Ecto neural progenitor cell (in vitro differentiated cells): ENCODE data around the gene ISX.

Source experiments
- DNase-seq: peaks from one replicate; pipeline ENCODE4 v3.0.0-alpha.2; 2018; ENCODE audit warnings: low spot score

ISX gene

DNA sequence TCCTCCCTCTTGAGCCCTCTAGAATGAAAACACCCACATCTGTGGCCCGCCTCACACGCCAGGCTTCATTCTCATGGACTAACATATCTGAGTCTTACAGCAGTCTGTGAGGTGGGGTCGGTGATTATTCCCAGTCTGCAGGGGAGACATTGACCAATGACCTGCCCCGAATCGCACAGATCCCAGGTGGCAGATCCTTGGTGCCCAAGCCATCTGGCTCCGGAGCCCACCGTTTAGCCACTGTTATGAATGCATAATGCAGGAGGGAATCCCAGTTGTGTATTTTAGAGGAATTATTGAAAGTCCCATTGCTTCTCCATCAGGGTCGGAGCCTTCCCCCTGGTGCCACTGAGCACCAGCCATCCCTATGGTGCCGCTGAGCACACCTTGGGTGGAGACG, 47.4 kb downstream of the ISX start:
- no peak for DNase-seq

DNA sequence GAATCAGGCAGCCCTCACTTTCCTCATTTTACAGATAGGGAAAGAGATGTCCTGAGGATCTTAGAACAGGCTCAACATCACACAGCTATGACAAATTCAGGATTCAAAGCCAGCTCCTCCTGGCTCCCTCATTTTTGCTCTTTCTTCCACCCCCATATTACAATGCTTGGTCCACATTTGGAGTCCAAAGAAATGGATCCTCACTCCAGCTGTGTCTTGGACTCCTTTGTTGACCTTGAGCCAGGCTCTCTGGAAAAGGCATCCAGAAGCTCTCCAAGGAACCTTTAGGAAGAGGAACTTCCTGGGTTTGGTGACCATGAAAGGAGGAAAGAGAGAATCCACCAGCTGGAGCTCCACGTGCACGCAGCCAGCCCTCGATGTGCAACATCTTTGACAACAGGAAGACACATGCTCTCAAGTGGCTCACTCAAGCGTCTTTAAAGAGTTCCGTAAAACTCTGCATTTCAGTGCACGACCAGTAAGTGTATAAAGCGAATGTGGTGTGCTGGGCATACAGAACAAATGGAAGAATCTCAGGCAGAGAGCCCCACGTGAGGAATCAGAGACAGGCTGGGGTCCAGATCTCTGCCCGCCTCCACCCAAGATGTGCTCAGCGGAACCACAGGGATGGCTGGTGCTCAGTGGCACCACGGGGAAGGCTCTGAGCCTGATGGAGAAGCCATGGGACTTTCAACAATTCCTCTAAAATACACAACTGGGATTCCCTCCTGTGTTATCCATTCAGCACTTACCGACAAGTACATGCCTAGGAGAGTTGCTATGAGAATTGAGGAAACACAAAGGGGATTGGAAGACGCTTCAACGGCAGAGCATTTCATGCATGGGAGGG, 48.4 kb downstream of the ISX start:
- no peak for DNase-seq

DNA sequence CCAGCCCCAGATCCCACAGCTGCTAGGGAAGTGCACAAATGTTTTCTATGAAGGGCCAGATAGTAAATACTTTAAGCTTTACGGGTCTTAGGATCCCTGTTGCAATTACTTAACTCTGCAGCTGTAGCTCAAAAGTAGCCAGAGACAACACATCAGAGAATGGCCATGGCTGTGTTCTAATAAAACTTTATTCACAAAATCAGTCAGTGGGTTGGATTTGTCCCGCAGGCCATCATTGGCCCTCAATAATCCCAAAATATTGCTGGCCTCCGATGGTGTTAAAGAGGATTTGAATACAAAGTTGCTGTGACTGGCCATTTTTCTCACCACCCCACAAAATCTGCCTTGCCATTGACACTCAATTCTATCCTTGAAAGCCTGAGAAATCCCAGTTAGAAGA, 49.6 kb downstream of the ISX start:
- DNase-seq, result no peak

DNA sequence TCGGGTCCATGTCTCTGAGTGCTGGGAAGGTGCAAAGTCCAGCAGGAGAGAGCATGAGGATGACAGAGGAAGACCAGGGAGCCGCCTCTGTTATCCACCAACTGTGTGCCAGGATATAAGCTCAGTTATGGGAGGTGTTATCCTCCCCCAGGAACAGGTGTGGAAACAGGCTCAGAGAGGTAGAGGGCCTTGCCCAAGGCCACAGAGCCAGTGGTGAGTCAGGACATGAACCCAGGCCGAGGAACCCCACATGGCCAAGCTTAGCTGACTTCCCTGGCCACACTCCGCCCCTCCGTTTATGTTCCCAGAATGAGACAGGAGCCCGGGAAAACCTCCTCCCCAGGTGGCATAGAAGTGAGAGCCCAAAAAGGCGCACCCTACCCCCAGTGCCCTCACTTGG, 50.3 kb downstream of the ISX start:
- no peak for DNase-seq

DNA sequence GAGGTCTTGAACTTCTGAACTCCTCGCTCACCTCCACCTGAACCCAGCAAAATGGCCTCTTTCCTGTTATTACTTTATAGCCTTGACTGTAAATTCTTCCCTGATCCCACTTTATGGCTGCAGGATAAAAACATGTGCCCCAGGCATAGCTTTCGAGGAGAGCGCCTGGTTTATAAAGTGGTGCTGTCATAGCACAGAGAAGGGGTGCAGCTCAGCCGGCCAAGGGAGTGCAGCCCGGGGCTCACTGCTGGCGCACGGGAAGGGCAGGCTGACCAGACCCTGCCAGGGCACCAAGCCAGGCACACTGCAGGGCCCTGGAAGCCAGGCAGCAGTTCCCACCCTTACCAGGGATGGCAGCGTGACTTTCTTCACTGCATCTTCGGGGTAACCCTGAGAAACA, 50.9 kb downstream of the ISX start:
- DNase-seq, result no peak

DNA sequence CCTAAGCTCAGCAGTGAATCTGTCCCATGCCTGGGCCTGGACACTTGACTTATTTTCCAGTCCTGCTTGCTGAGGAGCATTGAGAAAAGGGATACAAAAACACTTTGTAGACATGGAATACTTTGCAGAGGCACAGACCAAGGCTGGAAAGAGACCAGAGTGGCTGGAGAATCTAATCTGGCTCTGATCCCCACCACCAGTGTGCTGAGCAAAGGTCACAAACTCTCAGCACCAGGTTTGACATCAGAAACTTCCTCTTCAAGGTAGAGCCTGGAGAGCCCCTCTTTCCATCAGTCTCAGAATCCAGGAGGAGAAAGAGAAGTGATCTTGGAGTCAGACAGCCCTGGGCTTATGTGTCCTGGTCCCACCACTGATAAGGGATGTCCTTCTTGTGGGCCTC, 53.5 kb downstream of the ISX start:
- no peak for DNase-seq

DNA sequence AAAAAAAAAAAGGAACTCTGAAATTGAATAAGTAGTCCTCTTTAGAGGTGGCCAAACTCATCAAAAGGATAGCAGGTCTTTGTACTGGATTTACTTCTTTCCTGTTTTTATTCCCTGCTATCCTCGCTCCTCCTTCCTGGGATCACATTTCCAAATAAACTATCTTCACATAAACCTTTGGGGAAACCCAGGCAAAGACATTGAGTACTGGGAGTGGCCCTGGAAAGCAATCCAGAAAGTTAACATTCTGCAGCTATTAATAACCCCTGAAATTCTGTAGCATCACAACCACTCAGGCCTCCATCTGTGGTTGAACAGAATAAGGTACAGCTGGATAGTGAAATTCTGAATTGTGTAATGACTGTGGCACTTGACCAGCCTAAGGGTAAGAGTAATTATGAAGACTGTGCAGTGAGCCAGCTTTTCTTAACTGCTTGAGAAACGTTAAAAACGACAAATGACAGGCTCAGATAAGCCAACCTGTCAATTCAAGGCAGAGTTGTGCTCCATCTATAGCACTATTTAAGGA, 58.8 kb downstream of the ISX start:
- DNase-seq, result no peak

DNA sequence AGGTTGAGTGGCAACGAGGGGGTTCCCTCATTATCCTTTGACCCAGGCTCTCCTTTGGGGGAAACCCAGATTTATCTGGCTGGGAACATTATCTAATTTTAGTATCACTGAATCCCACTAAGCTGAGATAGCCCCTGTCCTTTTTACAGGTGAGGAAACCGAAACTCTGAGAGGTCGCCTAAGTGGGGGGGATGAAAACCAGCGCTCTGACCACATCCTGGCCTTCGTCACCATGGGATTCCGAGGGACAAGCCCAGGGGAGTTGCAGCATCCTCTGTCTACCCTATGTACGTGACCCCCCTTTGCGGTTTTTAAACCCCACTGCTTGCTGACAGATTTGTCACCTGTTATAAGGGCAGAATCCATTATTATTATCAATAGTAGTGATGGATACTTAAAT, 61.0 kb downstream of the ISX start:
- DNase-seq, result no peak

DNA sequence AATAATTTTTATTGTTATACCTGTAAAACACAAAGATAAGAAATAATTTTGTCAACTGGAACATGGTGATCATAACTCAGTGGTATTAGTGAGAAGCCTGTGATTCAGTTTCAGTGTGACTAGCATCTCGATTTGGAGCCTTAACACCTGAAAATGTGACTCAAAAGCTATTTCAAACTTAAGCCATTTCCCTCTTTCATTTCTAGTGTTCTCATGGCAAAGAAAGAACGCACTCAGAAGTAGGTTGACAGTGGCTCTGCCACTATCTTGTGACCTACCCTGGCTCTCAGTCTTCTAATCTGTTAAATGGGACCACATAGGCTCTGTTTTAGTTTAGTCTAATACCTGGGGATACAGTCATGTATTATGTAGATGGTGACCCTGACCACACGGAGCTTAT, 62.7 kb downstream of the ISX start:
- DNase-seq, result no peak

DNA sequence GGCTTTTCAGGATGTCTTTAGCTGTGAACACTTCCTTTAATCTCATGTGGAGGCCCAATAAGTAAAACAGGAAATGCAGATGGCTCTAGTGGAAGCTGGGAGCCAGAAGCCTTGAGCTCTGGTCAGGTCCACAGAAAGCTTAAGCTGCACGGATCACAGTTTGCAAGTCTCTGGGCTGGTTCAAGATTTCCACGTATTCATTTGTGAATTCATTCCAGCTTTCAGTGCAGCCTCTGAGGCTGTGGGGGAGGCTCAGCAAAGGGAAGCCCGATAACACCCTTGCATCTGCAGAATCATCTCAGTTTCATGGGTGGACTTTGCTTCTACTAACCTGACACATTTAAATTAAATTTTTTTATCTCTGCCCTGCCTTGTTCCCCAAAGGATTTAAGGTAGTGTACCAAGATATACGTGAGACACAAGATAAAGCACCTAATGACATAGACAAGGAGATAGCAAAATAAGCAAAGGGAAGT, 65.6 kb downstream of the ISX start:
- DNase-seq, result no peak

DNA sequence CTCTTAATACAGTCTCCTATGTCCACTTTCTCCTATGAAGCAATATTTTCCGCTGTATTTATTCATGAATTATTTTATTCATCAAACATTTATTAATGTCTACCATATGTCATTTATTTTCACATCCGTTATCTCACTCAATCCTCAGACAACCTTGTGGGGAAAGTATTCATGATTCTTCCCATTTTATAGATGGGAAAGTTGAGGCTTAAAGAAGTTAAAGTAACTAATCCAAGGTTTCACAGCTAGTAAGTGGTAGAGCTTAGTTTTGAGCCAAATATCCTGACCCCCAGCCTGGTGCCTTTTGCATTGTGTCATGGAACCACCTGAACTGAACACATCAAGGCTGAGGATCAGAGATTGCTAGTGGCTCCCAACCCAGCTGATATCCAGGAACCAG, 66.6 kb downstream of the ISX start:
- DNase-seq, result no peak

DNA sequence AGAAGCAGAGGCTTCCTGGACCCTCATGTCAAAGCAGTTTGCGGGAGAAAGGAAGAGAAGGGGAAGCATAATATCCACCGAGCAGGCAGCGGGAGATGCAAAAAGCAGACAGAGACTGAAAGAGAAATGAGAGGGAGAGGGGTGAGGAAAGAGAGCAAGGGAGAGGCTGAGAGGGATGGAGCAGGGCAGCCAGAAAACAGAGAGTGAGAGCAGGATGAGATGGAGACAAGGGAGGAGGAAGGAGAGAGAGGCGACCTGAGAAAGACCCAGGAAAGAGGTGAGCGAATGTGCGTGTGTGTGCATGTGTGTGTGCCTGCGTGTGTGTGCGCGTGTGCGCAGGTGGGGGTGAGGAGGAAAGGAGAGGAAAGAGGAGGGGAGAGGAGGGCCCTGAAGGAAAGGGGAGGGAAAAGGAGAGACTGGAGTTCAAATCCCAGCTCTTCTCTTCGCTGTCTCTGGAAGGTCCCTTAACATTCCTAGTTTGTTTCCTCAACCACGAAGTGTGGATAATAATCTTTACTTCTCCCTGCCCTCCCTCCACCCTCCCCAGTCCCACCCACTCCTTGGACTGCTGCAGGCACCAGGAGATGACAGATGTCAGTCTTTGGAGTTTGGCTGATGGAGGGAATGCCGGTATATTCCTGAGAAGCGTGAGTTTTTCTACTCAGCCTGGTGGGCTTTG, 67.9 kb downstream of the ISX start:
- DNase-seq, result no peak

DNA sequence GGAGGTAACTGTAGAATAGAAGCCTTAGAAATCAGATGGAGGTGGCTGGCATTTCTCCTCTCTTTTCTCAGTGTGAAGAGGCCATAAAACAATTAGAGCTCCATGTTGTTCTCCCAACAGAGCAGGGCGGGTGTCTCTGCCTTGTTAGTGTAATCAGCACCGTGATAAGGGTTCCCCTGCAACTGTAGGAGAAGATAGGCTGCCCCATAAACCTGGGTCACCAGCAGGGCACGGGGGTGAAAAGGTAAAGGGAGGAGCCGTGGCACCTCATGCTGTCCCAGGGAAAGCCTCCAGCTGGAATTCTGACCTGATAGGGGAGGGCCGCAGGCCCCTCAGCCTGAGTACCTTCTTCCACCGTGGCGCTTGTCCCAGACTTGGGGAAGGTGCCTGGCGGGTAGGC, 68.7 kb downstream of the ISX start:
- no peak for DNase-seq

DNA sequence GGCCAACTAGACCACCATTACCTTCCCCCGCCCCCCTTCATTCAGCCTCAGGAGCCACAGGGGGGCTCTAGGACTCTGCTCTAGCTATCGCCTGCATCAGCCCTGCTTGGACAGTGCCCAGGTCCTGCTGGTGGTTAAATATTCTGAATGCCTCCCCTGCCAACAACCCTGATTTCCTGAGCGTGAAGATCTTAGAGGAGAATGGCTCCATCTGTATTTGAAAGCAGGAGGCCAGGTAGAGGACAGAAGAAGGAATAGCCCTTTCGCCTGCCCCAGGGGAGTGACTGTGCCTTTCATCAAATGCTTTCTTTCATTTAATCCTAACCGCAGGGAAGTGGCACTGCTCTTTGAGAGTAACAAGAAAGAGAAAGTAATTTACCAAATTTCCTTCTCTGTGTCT, 69.2 kb downstream of the ISX start:
- no peak for DNase-seq
